Central memory CD8-positive, alpha-beta T cell (primary cell): ENCODE measurements around the gene TBC1D10A.
A peak's percentile ranks its signal among the peaks of the same experiment; 100 is the strongest.

ENCODE experiments used
- ATAC-seq: fragments of 150-1000 bp; cut with Tn5 transposase; replicated peaks from 2 replicates; pipeline ENCODE4 v1.10.0; 2022; ENCODE audit warnings: mild to moderate bottlenecking, moderate FRiP score, moderate number of reproducible peaks; ENCODE audit not compliant: poor library complexity, severe bottlenecking; ENCODE audit errors: extremely low read depth
- DNase-seq, 2 donors: peaks; one replicate each; pipeline ENCODE4 v3.0.0; 2021; ENCODE audit warnings: low spot score in 2 of 2
- H3K27ac Mint-ChIP-seq: one replicate; pipeline ENCODE4 v1.8.0; 2022; ENCODE audit warnings: low read depth, mild to moderate bottlenecking, moderate library complexity, mixed read lengths
- H3K27me3 Mint-ChIP-seq: one replicate; pipeline ENCODE4 v1.8.0; 2022; ENCODE audit warnings: mixed read lengths
- H3K36me3 Mint-ChIP-seq: one replicate; pipeline ENCODE4 v1.8.0; 2022; ENCODE audit warnings: mild to moderate bottlenecking, moderate library complexity, mixed read lengths; ENCODE audit not compliant: insufficient read depth
- H3K4me1 Mint-ChIP-seq: one replicate; pipeline ENCODE4 v1.8.0; 2022; ENCODE audit warnings: mixed read lengths
- H3K4me3 Mint-ChIP-seq: one replicate; pipeline ENCODE4 v1.8.0; 2022; ENCODE audit warnings: mild to moderate bottlenecking, moderate library complexity, mixed read lengths
- H3K9me3 Mint-ChIP-seq: one replicate; pipeline ENCODE4 v1.8.0; 2022; ENCODE audit warnings: mixed read lengths

The TBC1D10A gene

DNA sequence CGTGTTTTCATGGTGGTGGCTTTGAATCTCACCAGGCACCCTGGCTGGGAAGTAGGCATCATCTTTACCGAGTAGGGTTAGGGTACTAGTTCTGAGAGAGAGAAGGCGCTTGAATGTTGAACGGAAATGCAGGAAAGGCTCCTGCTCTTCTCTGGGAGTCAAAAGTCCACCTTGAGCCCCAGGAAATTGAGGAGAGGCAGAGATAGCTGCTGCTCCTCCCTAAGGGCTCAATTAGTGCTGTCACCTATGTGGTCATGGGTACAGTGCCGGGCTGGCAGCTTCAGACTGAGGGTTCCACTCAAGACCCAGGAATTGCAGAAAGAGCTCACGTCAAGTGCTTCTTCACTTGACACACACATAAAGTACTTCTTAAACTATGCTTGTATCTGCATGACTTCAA lies 31.8 kb upstream of the TBC1D10A start:
- H3K27ac Mint-ChIP-seq = no peak overlapping the region
- H3K4me3 Mint-ChIP-seq = no peak overlapping the region
- H3K4me1 Mint-ChIP-seq = peaks cover 49% of the 10 kb centered on the region

DNA sequence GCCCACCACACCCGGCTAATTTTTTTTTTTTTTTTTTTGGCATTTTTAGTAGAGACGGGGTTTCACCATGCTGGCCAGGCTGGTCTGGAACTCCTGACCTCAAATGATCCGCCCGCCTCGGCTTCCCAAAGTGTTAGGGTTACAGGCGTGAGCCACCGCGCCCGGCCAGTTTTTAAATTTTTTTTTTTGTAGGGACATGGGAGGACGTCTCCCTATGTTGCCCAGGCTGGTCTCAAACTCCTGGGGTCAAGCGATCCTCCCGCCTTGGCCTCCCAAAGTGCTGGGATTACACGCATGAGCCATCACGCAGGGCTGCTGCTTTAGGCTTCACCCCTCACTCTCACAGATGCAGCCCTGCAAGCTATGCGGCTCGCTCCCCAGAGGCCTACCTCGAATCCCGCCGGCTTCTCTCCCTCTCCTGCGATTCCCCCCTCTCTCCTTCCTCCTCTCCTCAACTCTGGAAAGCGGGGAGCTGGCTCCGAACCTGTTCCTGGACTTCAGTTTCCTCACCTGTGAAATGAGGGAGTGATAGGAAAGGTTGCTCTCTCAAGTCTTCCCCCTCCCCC lies 31.0 kb upstream of the TBC1D10A start:
- H3K27ac Mint-ChIP-seq = peak overlapping the region; percentile 97
- no peak for DNase-seq
- no peak for ATAC-seq
- H3K9me3 Mint-ChIP-seq = no peaks in the 10 kb centered on the region
- H3K4me3 Mint-ChIP-seq = peak overlapping the region; percentile 95
- no peaks in the 10 kb centered on the region for H3K27me3 Mint-ChIP-seq
- peaks cover 18% of the 10 kb centered on the region for H3K36me3 Mint-ChIP-seq
- peaks cover 51% of the 10 kb centered on the region for H3K4me1 Mint-ChIP-seq

More for the DNA sequence above, 31.8 kb upstream of the TBC1D10A start:
- ATAC-seq (no peak), DNase-seq (no peak)
- Mint-ChIP-seq H3K9me3 (no peaks in the 10 kb centered on the region), H3K36me3 (peaks cover 18% of the 10 kb centered on the region), H3K27me3 (no peaks in the 10 kb centered on the region)

DNA sequence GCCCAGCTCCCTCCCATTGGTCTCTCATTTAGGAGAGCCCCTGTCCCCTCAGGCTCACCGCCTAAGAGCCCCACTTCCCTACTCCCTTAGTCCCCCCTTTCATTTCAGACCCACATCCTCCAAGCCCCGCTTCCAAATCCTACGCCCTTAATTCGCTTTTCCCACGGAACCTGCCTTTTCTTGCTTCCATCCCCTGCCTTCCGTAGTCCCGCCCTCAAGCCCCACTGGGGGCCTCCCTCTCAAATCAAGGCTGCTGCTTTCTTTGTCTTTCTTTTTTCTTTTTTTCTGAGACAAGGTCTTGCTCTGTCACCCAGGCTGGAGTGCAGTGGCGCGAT lies 30.5 kb upstream of the TBC1D10A start:
- H3K4me3 Mint-ChIP-seq = peak overlapping the region; percentile 95
- H3K4me1 Mint-ChIP-seq = peaks cover 47% of the 10 kb centered on the region
- H3K27me3 Mint-ChIP-seq = no peaks in the 10 kb centered on the region
- no peak for DNase-seq
- peaks cover 22% of the 10 kb centered on the region for H3K36me3 Mint-ChIP-seq
- H3K9me3 Mint-ChIP-seq = no peaks in the 10 kb centered on the region
- H3K27ac Mint-ChIP-seq = peak overlapping the region; percentile 97
- ATAC-seq = no peak

DNA sequence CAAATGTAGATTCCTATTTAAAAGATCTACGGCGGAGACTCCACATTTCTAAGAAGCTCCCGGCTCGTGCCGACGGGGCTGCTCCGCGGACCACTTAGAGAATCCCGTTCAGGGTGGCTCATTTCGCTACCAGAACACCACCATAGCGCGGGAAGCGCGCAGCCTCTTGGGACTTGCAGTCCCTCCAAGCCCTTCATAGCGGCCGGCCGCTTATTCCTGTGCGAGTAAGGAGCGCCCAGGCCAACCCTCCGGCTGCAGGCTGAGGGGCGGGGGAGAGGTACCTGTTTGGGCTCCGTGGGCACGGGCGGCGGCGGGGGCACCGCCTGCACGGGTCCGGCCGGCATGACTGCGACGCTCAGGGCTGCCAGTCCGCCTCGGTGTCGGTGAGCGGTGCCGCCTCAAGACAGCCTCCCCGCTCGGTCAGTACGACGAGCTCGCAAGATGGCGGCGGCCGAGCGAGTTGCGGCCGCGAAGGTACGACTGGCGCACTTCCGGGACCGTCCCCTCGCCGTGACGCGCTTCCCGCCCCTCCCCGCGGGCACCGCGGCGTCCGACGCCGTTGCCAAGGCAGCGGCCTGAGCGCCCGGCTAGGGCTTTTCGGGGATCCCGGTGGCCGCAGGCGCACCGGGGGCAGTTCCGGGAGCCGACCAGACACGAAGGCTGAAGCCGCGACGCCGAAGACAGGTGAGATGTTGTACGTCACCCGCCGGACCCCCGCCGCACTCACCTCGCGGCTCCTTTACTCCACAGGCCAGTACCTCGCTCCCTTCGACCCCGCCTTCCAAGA lies 29.9 kb upstream of the TBC1D10A start, which contains the start of the genes CCDC157 and SF3A1:
Gene CCDC157 (plus strand): TSS at position 559 of the 787 bp plus-strand sequence. CDS start 8,994 bp downstream, outside the sequence.
Gene SF3A1 (minus strand): TSS at position 446 of the 787 bp plus-strand sequence. CDS start 102 bp downstream, at position 344.
- H3K27ac Mint-ChIP-seq = peak within 1 kb of the TSS; percentile 97
- no peaks in the 10 kb centered on the region for H3K9me3 Mint-ChIP-seq
- H3K27me3 Mint-ChIP-seq = no peaks in the 10 kb centered on the region
- ATAC-seq (peak; percentile 91), DNase-seq (peak; percentile 78 to 80)
- H3K36me3 Mint-ChIP-seq = peaks cover 23% of the 10 kb centered on the region
- H3K4me3 Mint-ChIP-seq = peak within 1 kb of the TSS; percentile 95
- H3K4me1 Mint-ChIP-seq = peaks cover 41% of the 10 kb centered on the region

DNA sequence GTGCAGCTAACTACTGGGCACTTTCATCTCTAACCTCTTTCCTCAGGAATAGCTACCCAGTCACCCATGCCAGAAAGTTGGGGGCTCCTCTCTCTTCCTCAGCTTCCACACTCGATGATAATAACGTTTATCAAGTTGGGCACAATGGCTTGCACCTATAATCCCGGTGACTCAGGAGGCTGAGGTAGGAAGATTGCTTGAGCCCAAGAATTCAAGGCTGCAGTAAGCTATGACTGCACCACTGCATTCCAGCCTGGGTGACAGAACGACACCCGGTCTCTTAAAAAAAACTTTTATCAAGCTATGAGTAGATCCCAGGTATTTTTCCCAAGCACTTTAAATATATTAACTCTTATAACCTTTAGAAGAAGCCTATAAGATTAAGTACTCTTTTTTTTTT lies 27.9 kb upstream of the TBC1D10A start:
- H3K27me3 Mint-ChIP-seq = no peaks in the 10 kb centered on the region
- H3K4me1 Mint-ChIP-seq = peaks cover 41% of the 10 kb centered on the region
- peak overlapping the region; percentile 97 for H3K27ac Mint-ChIP-seq
- ATAC-seq (no peak), DNase-seq (no peak)
- H3K9me3 Mint-ChIP-seq = no peaks in the 10 kb centered on the region
- peak overlapping the region; percentile 95 for H3K4me3 Mint-ChIP-seq
- H3K36me3 Mint-ChIP-seq = peaks cover 43% of the 10 kb centered on the region

DNA sequence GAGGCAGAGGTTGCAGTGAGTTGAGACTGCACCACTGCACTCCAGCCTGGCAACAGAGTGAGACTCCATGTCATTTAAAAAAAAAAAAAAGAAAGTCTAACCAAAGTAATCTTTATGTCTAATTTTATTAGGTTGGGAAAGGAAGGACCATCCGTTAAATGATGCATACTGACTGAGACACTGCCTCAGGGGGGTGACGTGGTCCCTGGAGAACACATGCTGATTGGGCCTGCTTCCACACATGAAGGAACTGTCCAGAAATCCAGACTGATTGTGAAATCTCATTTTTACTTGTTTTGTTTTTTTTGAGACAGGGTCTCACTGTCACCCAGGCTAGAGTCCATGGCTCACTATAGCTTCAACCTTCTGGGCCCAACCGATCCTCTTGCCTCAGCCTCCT lies 24.5 kb upstream of the TBC1D10A start:
- DNase-seq (no peak), ATAC-seq (no peak)
- H3K36me3 Mint-ChIP-seq = peaks cover 45% of the 10 kb centered on the region
- H3K4me3 Mint-ChIP-seq = no peak overlapping the region
- H3K27me3 Mint-ChIP-seq = no peaks in the 10 kb centered on the region
- H3K9me3 Mint-ChIP-seq = no peaks in the 10 kb centered on the region
- H3K4me1 Mint-ChIP-seq = peaks cover 45% of the 10 kb centered on the region
- no peak overlapping the region for H3K27ac Mint-ChIP-seq

DNA sequence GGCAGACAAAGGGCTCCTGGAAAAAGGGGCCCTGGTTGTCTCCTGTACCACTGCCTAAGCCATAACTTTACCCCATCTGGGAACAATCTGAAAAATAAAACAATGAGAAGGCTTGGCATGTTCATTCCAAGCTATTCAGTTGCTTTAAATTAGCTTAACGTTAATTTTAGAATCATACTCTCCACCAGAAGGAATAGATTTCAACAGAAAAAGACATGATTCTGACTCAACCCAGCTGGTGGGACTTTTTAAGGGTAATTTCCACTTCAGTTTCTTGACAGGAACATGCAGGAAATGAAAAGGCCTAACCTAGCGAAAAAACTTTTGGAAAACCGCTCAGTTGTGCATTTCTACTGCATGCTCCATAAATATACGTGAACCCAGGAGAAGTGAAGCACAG lies 22.1 kb upstream of the TBC1D10A start:
- Mint-ChIP-seq H3K27me3 (no peaks in the 10 kb centered on the region), H3K27ac (no peak overlapping the region), H3K4me1 (peaks cover 21% of the 10 kb centered on the region), H3K36me3 (peaks cover 60% of the 10 kb centered on the region), H3K4me3 (no peak overlapping the region), H3K9me3 (no peaks in the 10 kb centered on the region)
- no peak for ATAC-seq
- DNase-seq = no peak

DNA sequence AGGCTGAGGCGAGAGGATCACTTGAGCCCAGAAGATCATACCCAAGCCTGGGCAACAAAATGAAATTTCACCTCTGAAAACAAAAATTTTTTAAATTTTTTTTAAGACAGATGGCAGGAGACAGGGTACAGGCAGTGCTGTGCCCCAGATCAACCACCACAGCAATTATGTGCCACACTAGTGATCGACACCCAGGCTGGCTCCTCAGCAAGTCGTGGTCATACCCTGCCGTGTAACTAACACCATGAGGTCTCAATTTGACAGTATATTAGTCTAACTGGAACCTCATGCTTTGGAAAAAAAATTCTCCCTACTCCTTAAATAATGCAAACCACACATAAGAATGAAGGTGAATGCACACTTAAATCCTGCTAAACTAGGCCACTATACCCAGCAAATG lies 21.7 kb upstream of the TBC1D10A start:
- H3K27ac Mint-ChIP-seq = peak overlapping the region; percentile 55
- no peak overlapping the region for H3K4me3 Mint-ChIP-seq
- peaks cover 62% of the 10 kb centered on the region for H3K36me3 Mint-ChIP-seq
- DNase-seq (no peak), ATAC-seq (no peak)
- peaks cover 17% of the 10 kb centered on the region for H3K4me1 Mint-ChIP-seq
- H3K27me3 Mint-ChIP-seq = no peaks in the 10 kb centered on the region
- H3K9me3 Mint-ChIP-seq = no peaks in the 10 kb centered on the region

DNA sequence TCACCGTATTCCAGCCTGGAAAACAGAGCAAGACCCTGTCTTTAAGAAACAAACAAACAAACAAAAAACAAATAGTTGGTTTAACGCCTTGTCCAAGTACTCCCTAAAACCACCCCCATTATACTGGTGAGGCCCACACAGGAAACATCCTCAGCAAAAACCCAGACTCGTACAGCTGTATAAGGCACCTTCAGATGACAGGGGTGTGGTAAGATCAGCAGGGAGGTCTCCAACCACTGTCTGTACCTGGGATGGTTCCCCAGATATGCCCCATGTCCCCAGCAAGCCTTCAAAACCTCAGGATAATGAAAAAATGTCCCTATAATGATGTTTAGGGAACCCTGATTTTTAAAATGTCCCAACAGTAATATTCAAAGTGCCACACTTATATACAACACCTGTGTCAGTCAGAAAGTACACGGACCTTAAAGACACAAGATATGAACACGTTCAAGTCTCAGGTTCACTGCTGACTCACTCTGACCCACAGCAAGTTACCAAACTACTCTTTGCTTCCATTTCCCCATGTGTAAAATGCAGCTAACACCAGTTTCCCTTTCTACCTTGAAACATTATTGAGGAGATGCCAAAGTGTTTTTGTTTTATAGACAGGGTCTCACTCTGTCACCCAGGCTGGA lies 20.6 kb upstream of the TBC1D10A start:
- H3K4me3 Mint-ChIP-seq = no peak overlapping the region

DNA sequence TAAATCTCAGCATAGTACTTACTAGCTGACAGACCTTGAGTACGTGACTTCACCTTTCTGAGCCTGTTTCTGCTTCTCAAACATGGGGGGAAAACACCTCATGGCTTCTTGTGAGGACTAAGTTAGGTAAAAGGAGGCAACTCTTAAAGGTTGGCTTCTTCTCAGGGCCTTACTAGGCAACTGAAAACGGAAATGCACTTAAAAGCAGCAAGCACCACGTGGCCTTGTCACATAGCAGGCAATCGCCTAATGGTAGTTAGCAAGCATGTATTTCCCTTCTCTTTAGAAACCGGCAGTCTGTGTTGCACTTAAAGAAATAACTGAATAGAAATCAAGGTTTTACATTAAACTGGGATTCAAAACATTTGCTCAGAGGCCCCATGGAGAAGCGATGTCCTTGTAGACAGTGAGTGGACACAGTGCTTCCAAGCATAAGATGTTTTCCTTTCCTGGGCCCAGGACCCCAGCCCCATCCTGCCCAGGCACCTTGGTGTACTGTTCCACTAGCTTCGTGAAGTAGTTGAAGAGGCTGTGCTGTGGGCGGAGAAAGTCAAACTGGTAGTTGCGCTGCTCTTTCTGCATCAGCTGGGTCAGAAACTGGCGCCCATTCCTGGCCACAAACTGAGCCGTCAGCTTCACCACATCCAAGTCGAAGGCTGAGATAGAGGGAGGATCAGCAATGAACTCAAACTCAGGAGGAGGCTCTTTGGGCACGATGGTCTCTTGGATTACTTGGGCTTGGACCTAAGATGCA lies 17.9 kb upstream of the TBC1D10A start:
- DNase-seq (no peak), ATAC-seq (no peak)
- H3K36me3 Mint-ChIP-seq = peaks cover 68% of the 10 kb centered on the region
- H3K27me3 Mint-ChIP-seq = no peaks in the 10 kb centered on the region
- no peaks in the 10 kb centered on the region for H3K9me3 Mint-ChIP-seq
- H3K4me3 Mint-ChIP-seq = no peak overlapping the region
- peak overlapping the region; percentile 46 for H3K27ac Mint-ChIP-seq
- peaks cover 17% of the 10 kb centered on the region for H3K4me1 Mint-ChIP-seq

More for the DNA sequence above, 20.6 kb upstream of the TBC1D10A start:
- Mint-ChIP-seq H3K36me3 (peaks cover 68% of the 10 kb centered on the region), H3K27me3 (no peaks in the 10 kb centered on the region), H3K4me1 (peaks cover 17% of the 10 kb centered on the region), H3K9me3 (no peaks in the 10 kb centered on the region), H3K27ac (peak overlapping the region; percentile 55)
- no peak for DNase-seq
- no peak for ATAC-seq

DNA sequence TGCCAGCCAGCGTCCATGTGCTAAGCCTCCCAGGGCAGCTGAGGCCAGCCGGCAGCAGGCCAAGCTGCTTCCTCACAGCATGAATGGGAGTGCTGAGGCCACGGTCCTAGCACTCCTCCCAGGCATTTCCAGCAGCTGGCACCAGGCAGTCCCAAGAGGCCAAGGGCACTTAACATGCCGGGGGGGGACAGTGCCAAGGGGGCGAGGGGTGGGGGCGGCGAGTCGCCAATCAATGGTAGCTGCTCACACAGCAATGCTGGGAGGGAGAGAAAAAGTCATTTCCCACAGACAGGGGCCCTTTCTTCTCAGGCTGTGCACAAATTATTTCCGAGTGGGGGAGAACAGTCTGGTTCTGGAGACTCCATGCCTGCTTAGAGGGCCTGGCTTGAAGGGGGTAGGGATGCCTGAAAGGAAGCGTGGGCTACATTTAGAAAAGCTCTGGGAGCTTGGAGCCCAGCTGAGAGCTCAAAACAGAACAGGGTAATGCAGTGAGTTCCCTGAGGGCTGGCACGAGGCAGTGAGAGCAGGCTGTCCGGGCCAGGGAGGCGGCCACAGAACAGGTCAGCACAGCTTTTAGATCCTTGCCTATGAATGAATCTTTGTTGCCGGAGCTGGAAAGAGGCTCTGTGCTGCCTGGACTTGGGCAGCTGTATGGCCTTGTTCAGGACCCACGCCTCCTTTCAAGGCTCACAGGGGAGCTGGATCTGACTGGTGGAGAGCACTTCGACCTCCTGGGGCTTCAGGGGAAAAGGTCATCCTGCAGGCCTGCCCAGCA lies 14.4 kb upstream of the TBC1D10A start:
- H3K36me3 Mint-ChIP-seq = peaks cover 90% of the 10 kb centered on the region
- DNase-seq (no peak), ATAC-seq (no peak)
- H3K27ac Mint-ChIP-seq = peak overlapping the region; percentile 16
- H3K9me3 Mint-ChIP-seq = no peaks in the 10 kb centered on the region
- H3K27me3 Mint-ChIP-seq = no peaks in the 10 kb centered on the region
- no peaks in the 10 kb centered on the region for H3K4me1 Mint-ChIP-seq
- no peak overlapping the region for H3K4me3 Mint-ChIP-seq

DNA sequence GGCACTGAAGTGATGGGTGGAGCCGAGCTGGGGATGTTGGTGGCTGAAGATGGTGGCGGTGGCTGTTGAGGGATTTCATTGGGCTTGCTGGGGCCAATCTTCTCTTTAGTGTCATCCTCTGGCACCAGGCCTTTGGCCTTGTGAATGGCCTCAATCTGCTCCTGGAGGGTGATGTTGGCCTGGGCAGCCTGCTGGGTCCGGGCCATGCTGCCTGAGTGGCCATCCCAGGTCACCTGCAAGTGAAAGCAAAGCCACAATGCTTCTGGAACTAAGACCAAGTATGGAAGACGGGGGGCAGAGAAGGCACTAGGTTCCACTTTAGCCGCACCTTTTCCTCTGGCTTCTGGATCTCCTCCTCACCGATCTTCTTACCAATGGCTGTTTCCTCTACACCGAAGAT lies 12.1 kb upstream of the TBC1D10A start:
- Mint-ChIP-seq H3K36me3 (peaks cover 88% of the 10 kb centered on the region), H3K9me3 (no peaks in the 10 kb centered on the region), H3K27me3 (no peaks in the 10 kb centered on the region), H3K27ac (no peak overlapping the region), H3K4me3 (no peak overlapping the region), H3K4me1 (no peaks in the 10 kb centered on the region)
- no peak for ATAC-seq
- DNase-seq = no peak
